Fibroblast of gingiva (primary cell): ENCODE data around the gene POU2F2.

Experiments
- DNase-seq: peaks from one replicate; pipeline ENCODE4 v3.0.0-alpha.2; 2011; ENCODE audit warnings: low read depth

POU2F2 gene

DNA sequence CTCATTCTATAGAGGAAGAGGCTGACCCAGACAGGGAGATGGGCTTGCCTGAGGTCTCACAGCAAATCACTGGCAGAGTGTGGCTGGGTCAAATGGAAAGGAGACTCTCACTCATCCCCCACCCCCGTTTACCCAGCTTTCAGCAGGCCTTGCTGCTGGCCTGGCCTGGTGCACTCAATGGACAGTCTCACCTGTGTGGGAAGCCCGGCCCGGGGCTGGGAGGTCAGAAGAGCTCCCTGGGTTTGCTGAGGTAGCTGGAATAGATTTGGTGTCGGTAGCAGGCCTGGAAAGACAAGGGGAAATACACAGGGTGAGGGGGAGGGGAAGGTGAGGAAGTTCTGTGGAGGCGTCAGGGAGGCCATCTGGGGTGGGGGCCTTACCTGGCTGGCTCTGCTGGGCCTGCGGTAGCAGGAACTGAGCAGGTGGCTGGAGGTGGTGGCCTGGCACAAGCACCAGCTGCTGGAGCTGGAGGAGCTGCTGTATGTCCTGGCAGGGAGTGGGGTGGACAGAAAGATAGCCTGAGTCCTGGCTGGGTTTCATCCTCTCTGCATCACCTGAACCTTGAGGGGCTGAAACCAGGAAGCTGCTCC, 32.8 kb downstream of the POU2F2 start:
- no peak for DNase-seq

- no peak for DNase-seq
Observed at GRCh38 chr19:42098781-42099180, 33.5 kb downstream of the POU2F2 start.

DNA sequence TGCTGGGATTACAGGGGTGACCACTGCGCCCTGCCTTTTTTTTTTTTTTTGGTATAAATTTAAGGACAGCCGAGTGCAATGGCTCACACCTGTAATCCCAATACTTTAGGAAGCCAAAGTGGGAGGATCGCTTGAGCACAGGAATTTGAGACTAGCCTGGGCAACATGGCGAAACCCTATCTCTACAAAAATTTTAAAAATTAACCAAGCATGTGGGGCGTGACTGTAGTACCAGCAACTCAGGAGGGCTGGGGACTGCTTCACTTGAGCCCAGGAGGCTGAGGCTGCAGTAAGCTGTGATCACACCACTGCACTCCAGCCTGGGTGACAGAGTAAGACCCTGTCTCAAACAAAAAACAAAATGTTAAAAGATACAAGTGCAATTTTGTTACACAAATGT, 34.8 kb downstream of the POU2F2 start:
- DNase-seq: no peak

DNA sequence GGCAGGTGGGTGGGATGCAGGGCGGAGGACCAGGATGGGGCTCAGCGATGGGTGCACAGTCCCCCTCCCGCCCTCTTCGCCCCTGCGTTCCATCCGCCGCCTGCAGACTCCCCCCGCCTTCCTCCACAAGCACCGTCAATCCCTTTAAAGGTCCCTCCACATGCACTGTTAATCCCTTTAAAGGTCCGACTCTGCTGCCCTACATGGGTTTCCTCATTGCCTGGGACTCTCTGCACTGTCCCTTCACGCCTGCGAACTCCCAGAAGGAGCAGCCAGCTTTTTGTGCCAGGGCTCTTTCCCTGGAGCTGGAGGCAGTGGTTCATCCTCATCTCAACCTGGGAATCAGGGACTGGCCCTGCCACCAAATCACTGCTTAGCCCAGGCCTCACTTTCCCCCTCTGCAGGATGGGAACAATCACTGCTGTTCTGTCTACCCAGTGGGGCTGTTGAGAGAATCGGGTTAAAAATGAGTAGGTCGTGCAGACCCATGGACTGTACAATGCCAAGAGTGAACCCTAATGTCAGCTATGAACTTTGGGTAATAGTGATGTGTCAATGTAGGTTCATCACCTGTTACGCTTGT, 35.9 kb downstream of the POU2F2 start:
- DNase-seq: no peak

- DNase-seq: no peak
Observed at GRCh38 chr19:42095814-42096230, 36.4 kb downstream of the POU2F2 start.

- DNase-seq: no peak
Observed at GRCh38 chr19:42095142-42095813, 37.0 kb downstream of the POU2F2 start.

GRCh38 chr19:42093926-42094325, 38.3 kb downstream of the POU2F2 start:
- no peak for DNase-seq

GRCh38 chr19:42093505-42093904, 38.7 kb downstream of the POU2F2 start:
- no peak for DNase-seq

DNA sequence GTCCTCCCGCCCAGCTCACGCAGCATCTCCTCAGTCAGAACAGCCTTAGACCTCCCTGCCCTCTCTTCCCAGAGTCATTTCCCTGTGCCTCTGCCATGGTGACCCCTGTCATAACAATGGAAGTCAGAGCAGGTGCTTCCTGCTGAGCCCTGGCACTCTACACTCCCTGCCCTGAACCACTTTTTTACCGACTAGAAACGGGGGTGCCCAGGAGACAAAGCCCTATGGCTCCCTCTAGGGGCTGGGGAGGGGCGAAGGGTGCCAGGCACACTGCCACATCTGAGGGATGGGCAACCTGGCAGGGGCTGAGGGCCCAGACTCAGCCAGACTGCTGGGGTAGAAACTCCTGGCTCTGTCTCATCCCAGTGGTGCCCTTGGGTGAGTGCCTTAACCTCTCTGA, 39.9 kb downstream of the POU2F2 start:
- no peak for DNase-seq

DNA sequence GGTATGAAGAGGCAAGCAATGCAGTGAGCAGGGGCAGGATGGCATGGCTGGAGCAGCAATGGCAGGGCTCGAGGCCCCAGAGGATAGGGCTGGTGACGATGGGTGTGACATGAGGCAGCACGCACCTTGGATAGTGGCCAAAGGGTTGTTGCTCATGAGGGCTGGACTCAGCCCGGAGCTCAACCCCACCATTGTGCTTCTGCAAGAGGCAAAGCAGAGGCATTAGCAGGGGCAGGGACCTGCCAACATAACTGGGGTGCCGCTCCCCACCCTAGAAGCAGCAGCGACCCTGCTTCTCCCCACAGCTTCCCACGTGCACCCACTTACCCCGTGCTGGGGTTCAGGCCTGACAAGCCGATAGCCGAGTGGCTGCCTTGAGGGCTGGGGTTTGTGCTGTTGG, 40.5 kb downstream of the POU2F2 start:
- peak; percentile 12 for DNase-seq

DNA sequence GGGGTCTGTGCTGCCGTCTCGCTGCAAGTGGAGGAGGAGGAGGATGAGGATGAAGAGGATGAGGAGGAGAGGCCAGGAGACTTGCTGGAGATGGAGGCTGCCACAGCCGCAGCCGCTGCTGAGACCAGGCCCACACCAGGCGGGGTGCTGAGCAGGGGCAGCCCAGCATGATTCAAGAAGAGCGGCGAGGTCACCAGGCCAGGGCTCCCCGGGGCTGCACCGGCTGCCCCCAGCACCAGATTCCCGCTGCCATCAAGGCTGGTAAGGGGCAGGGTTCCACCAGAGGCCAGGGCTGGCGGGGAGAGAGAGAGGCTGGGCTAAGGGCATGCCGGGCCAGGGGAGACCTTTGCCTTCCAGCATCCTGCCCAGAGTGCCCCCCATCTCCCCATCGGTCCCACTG, 40.9 kb downstream of the POU2F2 start:
- DNase-seq: no peak

DNA sequence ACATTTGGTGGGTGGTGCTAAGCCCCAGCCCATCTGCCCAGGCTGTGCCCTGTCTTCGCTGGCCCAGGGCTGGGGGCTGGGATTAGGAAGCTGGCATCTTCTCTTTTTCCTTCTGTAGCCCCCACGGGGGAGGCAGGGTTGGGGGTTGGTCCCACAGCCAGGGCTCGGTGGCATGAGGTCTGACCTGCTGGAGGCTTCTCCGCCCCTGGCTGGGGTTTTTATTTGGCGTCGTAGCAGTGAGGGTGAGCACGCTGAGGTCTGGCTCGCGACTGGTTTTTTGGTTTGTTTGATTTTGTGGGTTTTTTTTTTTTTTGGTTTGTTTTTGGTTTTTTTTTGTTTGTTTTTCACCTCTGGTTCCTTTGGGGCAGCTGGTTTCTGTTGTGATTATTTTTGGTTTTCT, 41.6 kb downstream of the POU2F2 start:
- DNase-seq: no peak

- DNase-seq: no peak
Observed at GRCh38 chr19:42089772-42090171, 42.5 kb downstream of the POU2F2 start.

- no peak for DNase-seq
Observed at GRCh38 chr19:42089191-42089750, 43.0 kb downstream of the POU2F2 start.

DNA sequence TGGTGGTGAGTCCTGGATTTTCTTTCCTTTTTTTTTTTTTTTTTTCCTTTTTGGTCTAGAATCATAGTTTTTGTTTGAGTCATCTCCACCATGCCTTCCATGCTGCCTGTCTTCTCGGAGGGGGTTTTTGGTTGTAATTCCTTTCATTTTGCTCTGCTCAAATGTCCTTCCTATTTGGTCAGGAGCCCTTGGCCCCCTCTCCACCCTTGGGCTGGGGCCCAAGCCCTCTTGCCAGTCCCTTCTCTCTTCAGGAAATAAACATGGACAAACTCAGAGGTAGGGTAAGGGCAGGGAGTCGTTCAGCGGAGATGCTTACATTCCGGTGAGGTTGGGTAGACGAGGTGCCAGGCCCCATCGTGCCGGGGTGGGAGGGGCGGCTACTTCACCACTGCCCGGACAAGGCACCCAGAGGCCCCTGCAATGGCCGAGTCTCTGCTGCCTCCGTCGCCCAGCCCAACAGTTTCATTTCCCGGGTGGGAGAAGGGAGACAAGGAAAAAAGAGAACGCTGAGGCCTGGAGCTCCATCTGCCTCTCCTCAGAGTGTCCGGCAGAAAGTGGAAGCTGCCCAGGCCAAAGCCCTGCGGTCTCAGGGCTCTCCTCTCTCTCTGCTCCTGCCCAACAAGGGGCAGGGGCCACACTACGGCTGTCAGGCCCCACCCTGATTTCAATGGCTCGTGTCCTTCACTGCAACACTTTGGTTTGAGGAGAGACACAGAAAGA, 43.6 kb downstream of the POU2F2 start:
- peak; percentile 33 for DNase-seq

DNA sequence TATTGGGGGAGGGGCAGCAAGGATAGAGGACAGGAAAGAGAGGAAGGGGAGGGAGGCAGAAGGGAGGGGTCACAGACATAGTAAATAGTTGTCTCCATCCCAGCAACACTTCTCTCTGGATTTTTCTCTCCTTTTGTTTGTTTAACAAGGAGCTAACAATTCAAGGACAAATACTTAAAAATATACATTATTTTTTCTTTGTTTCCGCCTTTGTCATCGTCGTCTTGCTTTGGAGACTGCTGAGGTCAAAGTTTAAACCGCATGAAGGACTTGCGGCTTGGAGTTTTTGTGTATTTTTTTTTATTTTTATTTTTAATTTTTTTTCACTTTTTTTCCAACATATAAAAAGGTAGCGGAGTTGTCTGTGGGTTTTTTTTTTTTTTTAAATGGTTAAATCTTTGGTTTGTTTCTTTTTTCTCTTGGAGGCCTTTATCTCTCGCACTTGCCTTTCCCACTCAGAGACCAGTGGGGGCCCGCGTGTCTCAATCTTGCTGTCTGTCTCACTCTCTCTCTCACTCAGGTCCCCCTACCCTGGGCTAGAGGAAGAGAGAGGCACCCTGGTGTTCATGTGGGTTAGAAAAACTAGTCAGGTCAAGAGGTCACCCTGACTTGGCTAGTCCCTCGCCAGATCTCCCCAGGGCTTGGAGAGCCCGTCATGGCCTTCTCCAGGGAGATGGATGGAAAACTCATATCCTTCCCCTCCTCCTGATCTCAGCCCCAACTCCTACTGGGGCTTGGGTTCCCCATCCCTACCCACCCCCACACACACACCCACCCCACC, 45.3 kb downstream of the POU2F2 start:
- no peak for DNase-seq

GRCh38 chr19:42086188-42086736, 46.0 kb downstream of the POU2F2 start:
- no peak for DNase-seq

DNA sequence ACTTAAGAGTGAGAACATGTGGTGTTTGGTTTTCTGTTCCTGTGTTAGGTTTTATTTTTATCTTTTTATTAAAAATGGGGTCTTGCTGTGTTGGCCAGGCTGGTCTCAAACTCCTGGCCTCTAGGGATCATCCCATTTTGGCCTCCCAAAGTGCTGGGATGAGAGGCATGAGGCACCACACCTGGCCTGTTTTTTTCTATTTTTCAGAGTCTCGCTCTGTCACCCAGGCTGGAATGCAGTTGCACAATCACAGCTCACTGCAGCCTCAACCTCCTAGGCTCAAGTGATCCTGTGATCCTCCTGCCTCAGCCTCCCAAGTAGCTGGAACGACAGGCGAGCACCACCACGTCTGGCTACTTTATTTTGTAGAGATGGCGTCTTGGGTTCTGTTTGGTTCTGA, 48.7 kb downstream of the POU2F2 start:
- no peak for DNase-seq

DNA sequence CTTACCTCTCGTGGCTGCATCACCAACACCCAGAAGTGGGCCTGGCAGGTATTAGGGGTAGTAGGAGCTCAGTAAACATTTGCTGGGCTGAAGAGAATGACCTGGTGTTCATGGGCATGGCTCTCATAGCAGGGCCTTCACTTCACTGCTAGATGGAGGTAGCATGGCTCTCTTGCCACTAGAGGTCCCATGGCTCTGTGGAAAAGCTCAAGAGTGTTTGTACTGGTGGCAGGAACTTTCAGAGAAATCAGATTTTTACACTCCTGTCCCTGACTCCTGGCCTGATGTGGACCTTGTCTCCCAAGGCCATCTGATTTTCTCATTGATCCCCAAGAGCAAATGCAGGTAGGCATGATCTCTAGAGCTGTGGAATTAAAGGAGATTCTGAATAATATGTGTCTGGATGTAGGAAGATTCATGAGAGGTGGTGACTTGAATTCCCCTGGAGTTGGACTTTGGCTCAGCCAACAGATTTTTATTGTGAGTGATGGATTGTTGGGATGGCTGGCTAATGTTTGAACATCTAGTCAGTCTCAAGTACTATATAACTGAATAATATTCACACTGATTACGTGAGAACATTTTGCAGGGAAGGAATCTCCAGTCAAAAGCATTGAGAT, 50.6 kb downstream of the POU2F2 start:
- DNase-seq: peak; percentile 37

- no peak for DNase-seq
Observed at GRCh38 chr19:42080764-42081375, 51.4 kb downstream of the POU2F2 start.
